Pancreas (tissue), 10 donors: ENCODE measurements around the gene USH1G. TPM values are rescaled to one million over a fixed set of nuclear protein-coding genes. Genes with fewer than 3 reads are reported as not detected.

Experiments
- ATAC-seq, 4 donors: fragments of 200-7000 bp; cut with Tn5 transposase; one replicate each; pipeline versions ENCODE4 v1.8.0 to v1.9.1; 2020; ENCODE audit warnings: mild to moderate bottlenecking in 4 of 4, moderate library complexity in 4 of 4
- DNase-seq, 6 donors: peaks; one replicate each; pipeline ENCODE4 v3.0.0-alpha.2; 2020
- FAIRE-seq: peaks from 2 replicates; lab custom pipeline; 2012; peaks lifted over from hg19 to GRCh38; lab: Jason Lieb, UNC
- H3K27ac ChIP-seq, 4 donors: fragments of 200-600 bp; sonication (generic); 1 replicate in 3 of 4; 2 replicates in 1 of 4; pipeline versions ENCODE4 v1.5.0 to v1.8.0; 2020
- H3K27me3 ChIP-seq, 4 donors: fragments of 200-600 bp; one replicate each; pipeline ENCODE4 v1.8.0; 2021
- H3K36me3 ChIP-seq, 3 donors: fragments of 200-600 bp; sonication (generic) in 1 of 3; one replicate each; pipeline versions ENCODE4 v1.5.0 to v1.8.0; 2020 to 2021
- H3K4me1 ChIP-seq, 3 donors: fragments of 200-600 bp; one replicate each; pipeline ENCODE4 v1.8.0; 2021
- H3K4me3 ChIP-seq, 4 donors: fragments of 200-600 bp; sonication (generic) in 2 of 4; one replicate each; pipeline versions ENCODE4 v1.5.0 to v1.8.0; 2020 to 2021
- H3K9me3 ChIP-seq, 4 donors: fragments of 200-600 bp; one replicate each; pipeline ENCODE4 v1.8.0; 2021
- WGBS, 2 donors: extraction: QIAGEN DNeasy Blood & Tissue Kit; methylation state at CpG; one replicate each; pipeline ENCODE4 v1.1.7; 2013; 5-methylcytosine and 5-hydroxymethylcytosine counted together
- intact Hi-C, 3 donors: fragments of 100-400 bp; cut with DNase I; formaldehyde crosslinking; loops; one replicate each; pipeline versions ENCODE4 v1.11.1 to v1.14.2; 2022
- polyA plus RNA-seq, 2 donors: library from polyadenylated mRNA; stranded (reverse); fragments of 200-250 nt; gene quantifications; one replicate each; pipeline ENCODE4 v1.2.3, GENCODE V29; 2013
- total RNA-seq, 6 donors: library from RNA; stranded (reverse); fragmentation: NEBNext Ultra II Directional in 4 of 6; extraction: Animal tissue kit (Norgen Biotek cat#: 25700) in 4 of 6; gene quantifications; one replicate each; pipeline versions ENCODE4 v1.2.1 to v1.2.4, GENCODE V29; 2021 to 2023
- TF ChIP-seq, protein P1 (sequence below), 4 donors: fragments of 200-600 bp; sonication (generic) in 3 of 4; IDR thresholded peaks; one replicate each; pipeline versions ENCODE4 v1.5.0 to v1.8.0; 2021; ENCODE audit warnings: antibody characterized with exemption in 4 of 4
- donor health status: healthy with polysubstance abuse.
- donor health status: DM: no; HTN: no; CAD: no; lungs with moderate emphysema.
- donor health status: DM: no; HTN: no; CAD: no.
- donor health status: control.
- donor health status: control.
- donor health status: Bipolar disorder and iron deficiency.
- donor health status: DM: yes; HTN: yes; CAD: no.
- donor health status: DM: no; HTN: no; CAD: no.
- donor health status: DM: no; HTN: no; CAD: no.
- donor health status: DM: yes; HTN: yes; CAD: no.

Gene USH1G
- total and polyA plus RNA-seq, 8 donors: 0.03 to 0.17 (median 0.09) TPM; not detected in 1

DNA sequence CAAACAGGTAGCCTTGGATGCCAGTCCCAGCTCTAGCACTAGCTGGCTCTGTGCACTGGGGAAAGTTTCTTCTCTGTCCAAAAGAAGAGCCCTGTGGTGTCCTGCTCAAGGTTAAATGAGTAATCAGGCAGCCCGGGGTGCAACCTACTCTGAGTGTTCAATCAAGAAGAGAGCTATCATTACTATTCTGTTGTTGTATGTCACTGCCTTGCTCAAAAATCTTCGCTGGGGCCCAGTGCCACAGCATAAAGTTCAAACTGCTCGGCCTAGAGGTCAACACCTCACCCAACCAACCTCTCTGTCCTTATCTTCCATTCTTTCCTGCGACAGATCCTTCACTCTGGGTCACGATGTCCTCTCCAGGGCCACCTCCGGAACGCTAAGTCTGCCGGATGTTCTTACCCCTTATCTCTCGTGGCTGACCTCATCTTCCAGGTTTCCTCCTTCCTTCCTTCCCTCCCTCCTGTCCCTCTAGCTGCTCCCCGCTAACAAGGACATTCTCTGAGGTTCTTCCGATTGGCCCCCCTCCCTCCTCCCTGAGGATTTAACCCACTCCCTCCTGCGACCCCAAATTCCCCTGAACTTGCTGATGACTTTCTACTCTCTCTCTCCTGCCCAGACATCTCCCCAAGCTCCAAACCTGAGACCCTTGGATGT is 54.7 kb downstream of the USH1G start:
- Histone ChIP-seq H3K4me3 (no peak overlapping the region), H3K27ac (no peak overlapping the region), H3K4me1 (peaks cover 0 to 3% (median 0%) of the 10 kb centered on the region in 3 donors), H3K9me3 (no peaks in the 10 kb centered on the region), H3K27me3 (no peaks in the 10 kb centered on the region), H3K36me3 (no peaks in the 10 kb centered on the region)
- 82 to 87% methylated on average over 12 of the region's 12 CpGs for WGBS, 2 donors
- FAIRE-seq (no peak), DNase-seq (no peak), ATAC-seq (no peak)
- intact Hi-C loops: loop anchor here in 2 of 3 donors (5.0 to 10.0 kb wide), 3 partner anchors 124 to 214 kb away; partner anchors contain the start of gene NHERF1 (in 1 of the 2)
- TF ChIP-seq, protein P1, sequence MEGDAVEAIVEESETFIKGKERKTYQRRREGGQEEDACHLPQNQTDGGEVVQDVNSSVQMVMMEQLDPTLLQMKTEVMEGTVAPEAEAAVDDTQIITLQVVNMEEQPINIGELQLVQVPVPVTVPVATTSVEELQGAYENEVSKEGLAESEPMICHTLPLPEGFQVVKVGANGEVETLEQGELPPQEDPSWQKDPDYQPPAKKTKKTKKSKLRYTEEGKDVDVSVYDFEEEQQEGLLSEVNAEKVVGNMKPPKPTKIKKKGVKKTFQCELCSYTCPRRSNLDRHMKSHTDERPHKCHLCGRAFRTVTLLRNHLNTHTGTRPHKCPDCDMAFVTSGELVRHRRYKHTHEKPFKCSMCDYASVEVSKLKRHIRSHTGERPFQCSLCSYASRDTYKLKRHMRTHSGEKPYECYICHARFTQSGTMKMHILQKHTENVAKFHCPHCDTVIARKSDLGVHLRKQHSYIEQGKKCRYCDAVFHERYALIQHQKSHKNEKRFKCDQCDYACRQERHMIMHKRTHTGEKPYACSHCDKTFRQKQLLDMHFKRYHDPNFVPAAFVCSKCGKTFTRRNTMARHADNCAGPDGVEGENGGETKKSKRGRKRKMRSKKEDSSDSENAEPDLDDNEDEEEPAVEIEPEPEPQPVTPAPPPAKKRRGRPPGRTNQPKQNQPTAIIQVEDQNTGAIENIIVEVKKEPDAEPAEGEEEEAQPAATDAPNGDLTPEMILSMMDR (IDR thresholded peaks at IDR 0.05): no peak

DNA sequence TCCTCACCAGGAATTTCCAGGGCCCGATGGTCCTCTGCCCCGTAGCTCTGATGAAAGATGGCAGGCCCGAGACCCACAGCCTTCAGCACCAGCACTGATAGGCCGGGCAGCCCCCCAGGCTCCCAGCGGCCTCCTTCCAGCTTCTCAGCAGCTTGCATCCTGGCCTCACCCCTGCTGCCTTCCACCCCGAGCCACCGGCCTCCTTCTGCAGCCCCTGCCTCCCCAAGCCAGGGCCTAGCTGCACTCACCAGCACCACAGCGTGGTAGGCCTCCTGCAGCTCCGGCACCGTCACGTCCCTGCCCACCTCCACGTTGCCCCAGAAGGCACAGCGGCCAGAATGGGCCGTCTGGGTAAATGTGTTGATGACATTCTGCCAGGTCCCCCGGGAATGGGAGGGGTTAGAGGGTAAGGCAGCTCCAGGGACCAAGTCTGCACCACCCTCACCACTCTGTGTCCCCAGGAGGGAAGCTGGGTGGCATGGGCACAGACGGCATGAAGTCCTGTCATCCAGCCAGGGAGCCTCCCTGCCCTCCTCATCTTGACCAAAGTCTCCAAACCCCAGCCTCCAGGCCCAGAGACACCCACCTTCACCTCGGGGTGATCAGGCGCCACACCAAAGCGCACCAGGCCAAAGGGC is 56.7 kb downstream of the USH1G start:
- TF ChIP-seq, protein P1 (IDR thresholded peaks at IDR 0.05): no peak
- H3K4me3 ChIP-seq: no peak overlapping the region
- 76 to 81% methylated on average over 19 of the region's 19 CpGs for WGBS, 2 donors
- DNase-seq (no peak), FAIRE-seq (no peak), ATAC-seq (no peak)
- no peaks in the 10 kb centered on the region for H3K9me3 ChIP-seq
- no peaks in the 10 kb centered on the region for H3K36me3 ChIP-seq
- peaks cover 0 to 4% (median 0%) of the 10 kb centered on the region in 3 donors for H3K4me1 ChIP-seq
- H3K27ac ChIP-seq: no peak overlapping the region
- no peaks in the 10 kb centered on the region for H3K27me3 ChIP-seq
- intact Hi-C loops: loop anchor here in 2 of 3 donors (5.0 to 10.0 kb wide), 3 partner anchors 122 to 212 kb away; partner anchors contain the start of gene NHERF1 (in 1 of the 2)

Other genes starting within 250 kb of the USH1G start
- 1 to 10 TPM in 1 of 6 donors, under 1 TPM in 5; 0.19 to 4.7 (median 0.26) TPM for gene CD300LF, start 210.3 kb downstream of the USH1G start, total RNA-seq
- gene CD300LF, start 210.3 kb downstream of the USH1G start, polyA plus RNA-seq: under 1 TPM; 0.28 to 0.42 TPM
- 1 to 10 TPM in 3 of 6 donors, under 1 TPM in 3; 0.79 to 1.8 (median 1.2) TPM for gene RAB37, start 186.0 kb downstream of the USH1G start, total RNA-seq
- gene RAB37, start 186.0 kb downstream of the USH1G start, polyA plus RNA-seq: 1 to 10 TPM; 1.3 to 3.1 TPM
- gene NHERF1, start 174.6 kb downstream of the USH1G start, total RNA-seq: 10 to 100 TPM; 40.1 to 78.5 (median 55.9) TPM
- gene NHERF1, start 174.6 kb downstream of the USH1G start, polyA plus RNA-seq: 10 to 100 TPM; 48.9 to 91.9 TPM
- 10 to 100 TPM; 14.4 to 27.6 (median 22.4) TPM for gene NAT9, start 146.9 kb downstream of the USH1G start, total RNA-seq
- 10 to 100 TPM; 38.3 to 38.5 TPM for gene NAT9, start 146.9 kb downstream of the USH1G start, polyA plus RNA-seq
- under 1 TPM in 3 of 6 donors, not detected in 3; 0.03 to 0.12 (median 0.06) TPM for gene GRIN2C, start 63.4 kb downstream of the USH1G start, total RNA-seq
- gene GRIN2C, start 63.4 kb downstream of the USH1G start, polyA plus RNA-seq: under 1 TPM; 0.09 to 0.15 TPM
- gene FDXR, start 50.3 kb downstream of the USH1G start, total RNA-seq: 10 to 100 TPM in 4 of 6 donors, 1 to 10 TPM in 2; 4.3 to 15.1 (median 12.5) TPM
- gene FDXR, start 50.3 kb downstream of the USH1G start, polyA plus RNA-seq: 10 to 100 TPM in 1 of 2 donors, 1 to 10 TPM in 1; 8.5 to 11.4 TPM
- gene FADS6, start 29.6 kb downstream of the USH1G start, total RNA-seq: under 1 TPM in 1 of 6 donors, not detected in 5; 0.16 TPM
- gene FADS6, start 29.6 kb downstream of the USH1G start, polyA plus RNA-seq: under 1 TPM in 1 of 2 donors, not detected in 1; 0.07 TPM
- gene OTOP2, start 1.0 kb upstream of the USH1G start, total RNA-seq: not detected
- not detected for gene OTOP2, start 1.0 kb upstream of the USH1G start, polyA plus RNA-seq
- gene OTOP3, start 12.6 kb upstream of the USH1G start, total RNA-seq: under 1 TPM; 0.15 to 0.65 (median 0.39) TPM
- under 1 TPM; 0.15 to 0.35 TPM for gene OTOP3, start 12.6 kb upstream of the USH1G start, polyA plus RNA-seq
- gene HID1, start 49.5 kb upstream of the USH1G start, total RNA-seq: 100 to 1,000 TPM in 5 of 6 donors, 10 to 100 TPM in 1; 76.7 to 145 (median 117) TPM
- gene HID1, start 49.5 kb upstream of the USH1G start, polyA plus RNA-seq: 100 to 1,000 TPM; 217 to 262 TPM
- gene CDR2L, start 64.4 kb upstream of the USH1G start, total RNA-seq: 10 to 100 TPM in 1 of 6 donors, 1 to 10 TPM in 5; 2.3 to 11.2 (median 3.4) TPM
- gene CDR2L, start 64.4 kb upstream of the USH1G start, polyA plus RNA-seq: 1 to 10 TPM; 4.6 to 5.7 TPM
- 10 to 100 TPM; 11.7 to 22.2 (median 14.1) TPM for gene MRPL58, start 89.4 kb upstream of the USH1G start, total RNA-seq
- gene MRPL58, start 89.4 kb upstream of the USH1G start, polyA plus RNA-seq: 10 to 100 TPM; 20.9 to 23.6 TPM
- 100 to 1,000 TPM in 4 of 6 donors, 10 to 100 TPM in 2; 81.6 to 121 (median 105) TPM for gene ATP5PD, start 123.7 kb upstream of the USH1G start, total RNA-seq
- gene ATP5PD, start 123.7 kb upstream of the USH1G start, polyA plus RNA-seq: 100 to 1,000 TPM; 215 to 229 TPM
- gene KCTD2, start 124.0 kb upstream of the USH1G start, total RNA-seq: 10 to 100 TPM in 1 of 6 donors, 1 to 10 TPM in 5; 6.3 to 13.2 (median 8.5) TPM
- 10 to 100 TPM; 13.0 to 14.6 TPM for gene KCTD2, start 124.0 kb upstream of the USH1G start, polyA plus RNA-seq
- 1 to 10 TPM; 2.2 to 5.2 (median 4.0) TPM for gene SLC16A5, start 164.7 kb upstream of the USH1G start, total RNA-seq
- gene SLC16A5, start 164.7 kb upstream of the USH1G start, polyA plus RNA-seq: 1 to 10 TPM; 7.8 to 8.8 TPM
- 1 to 10 TPM; 2.3 to 7.4 (median 3.4) TPM for gene ARMC7, start 186.7 kb upstream of the USH1G start, total RNA-seq
- 1 to 10 TPM; 5.7 to 6.3 TPM for gene ARMC7, start 186.7 kb upstream of the USH1G start, polyA plus RNA-seq
- gene NT5C, start 208.5 kb upstream of the USH1G start, total RNA-seq: 10 to 100 TPM; 14.4 to 32.3 (median 18.7) TPM
- 10 to 100 TPM; 62.5 to 76.3 TPM for gene NT5C, start 208.5 kb upstream of the USH1G start, polyA plus RNA-seq
- 10 to 100 TPM in 3 of 6 donors, 1 to 10 TPM in 3; 7.5 to 32.9 (median 11.9) TPM for gene JPT1, start 231.3 kb upstream of the USH1G start, total RNA-seq
- 10 to 100 TPM; 21.8 to 33.1 TPM for gene JPT1, start 231.3 kb upstream of the USH1G start, polyA plus RNA-seq